Smooth muscle cell of trachea (primary cell): ENCODE measurements around the gene SLF2. TPM values are rescaled to one million over a fixed set of nuclear protein-coding genes. Genes with fewer than 3 reads are reported as not detected.

ENCODE experiments used
- total RNA-seq: library from RNA; depleted of rRNA; stranded (reverse); fragments of >200 nt; gene quantifications from 2 replicates; pipeline ENCODE4 v1.2.1, GENCODE V29; 2014

SLF2 gene, protein sequence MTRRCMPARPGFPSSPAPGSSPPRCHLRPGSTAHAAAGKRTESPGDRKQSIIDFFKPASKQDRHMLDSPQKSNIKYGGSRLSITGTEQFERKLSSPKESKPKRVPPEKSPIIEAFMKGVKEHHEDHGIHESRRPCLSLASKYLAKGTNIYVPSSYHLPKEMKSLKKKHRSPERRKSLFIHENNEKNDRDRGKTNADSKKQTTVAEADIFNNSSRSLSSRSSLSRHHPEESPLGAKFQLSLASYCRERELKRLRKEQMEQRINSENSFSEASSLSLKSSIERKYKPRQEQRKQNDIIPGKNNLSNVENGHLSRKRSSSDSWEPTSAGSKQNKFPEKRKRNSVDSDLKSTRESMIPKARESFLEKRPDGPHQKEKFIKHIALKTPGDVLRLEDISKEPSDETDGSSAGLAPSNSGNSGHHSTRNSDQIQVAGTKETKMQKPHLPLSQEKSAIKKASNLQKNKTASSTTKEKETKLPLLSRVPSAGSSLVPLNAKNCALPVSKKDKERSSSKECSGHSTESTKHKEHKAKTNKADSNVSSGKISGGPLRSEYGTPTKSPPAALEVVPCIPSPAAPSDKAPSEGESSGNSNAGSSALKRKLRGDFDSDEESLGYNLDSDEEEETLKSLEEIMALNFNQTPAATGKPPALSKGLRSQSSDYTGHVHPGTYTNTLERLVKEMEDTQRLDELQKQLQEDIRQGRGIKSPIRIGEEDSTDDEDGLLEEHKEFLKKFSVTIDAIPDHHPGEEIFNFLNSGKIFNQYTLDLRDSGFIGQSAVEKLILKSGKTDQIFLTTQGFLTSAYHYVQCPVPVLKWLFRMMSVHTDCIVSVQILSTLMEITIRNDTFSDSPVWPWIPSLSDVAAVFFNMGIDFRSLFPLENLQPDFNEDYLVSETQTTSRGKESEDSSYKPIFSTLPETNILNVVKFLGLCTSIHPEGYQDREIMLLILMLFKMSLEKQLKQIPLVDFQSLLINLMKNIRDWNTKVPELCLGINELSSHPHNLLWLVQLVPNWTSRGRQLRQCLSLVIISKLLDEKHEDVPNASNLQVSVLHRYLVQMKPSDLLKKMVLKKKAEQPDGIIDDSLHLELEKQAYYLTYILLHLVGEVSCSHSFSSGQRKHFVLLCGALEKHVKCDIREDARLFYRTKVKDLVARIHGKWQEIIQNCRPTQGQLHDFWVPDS
- total RNA-seq = 36.9 and 37.5 TPM in 2 replicates

GRCh38 chr10:100912605-100913469 is at the start of gene SLF2:
SLF2 (plus strand) TSS chr10:100912963; CDS start chr10:100913111, 148 bp downstream.

GRCh38 chr10:100969187-100970075 is 56.7 kb downstream of the SLF2 start, which contains the start of gene SEMA4G:
SEMA4G (plus strand) TSS chr10:100969504; CDS start chr10:100972913, 3,409 bp downstream.

GRCh38 chr10:100986952-100987684 is 74.4 kb downstream of the SLF2 start, which contains the start of the genes MRPL43 and TWNK:
MRPL43 (minus strand) TSS chr10:100987497; CDS start chr10:100987443, 54 bp downstream.
TWNK (plus strand) TSS chr10:100987543; CDS start chr10:100988211, 668 bp downstream.

GRCh38 chr10:100999742-101000126 is 87.0 kb downstream of the SLF2 start, which contains the start of gene LZTS2:
LZTS2 (plus strand) TSS chr10:100999808; CDS start chr10:101002539, 2,731 bp downstream.

Other genes starting within 250 kb of the SLF2 start
- not detected in 2 replicates for gene PAX2, start 167.4 kb upstream of the SLF2 start, total RNA-seq
- 1.0 and 2.3 TPM in 2 replicates for gene SEMA4G, start 56.5 kb downstream of the SLF2 start, total RNA-seq
- gene MRPL43, start 74.5 kb downstream of the SLF2 start, total RNA-seq = 64.7 and 71.1 TPM in 2 replicates
- gene TWNK, start 74.6 kb downstream of the SLF2 start, total RNA-seq = 2.9 and 3.6 TPM in 2 replicates
- 103 and 328 TPM in 2 replicates for gene LZTS2, start 86.8 kb downstream of the SLF2 start, total RNA-seq
- gene PDZD7, start 118.2 kb downstream of the SLF2 start, total RNA-seq = 1.6 and 2.5 TPM in 2 replicates
- gene SFXN3, start 118.3 kb downstream of the SLF2 start, total RNA-seq = 88.8 and 94.4 TPM in 2 replicates
- gene KAZALD1, start 149.0 kb downstream of the SLF2 start, total RNA-seq = 39.0 and 58.2 TPM in 2 replicates
- gene TLX1, start 218.3 kb downstream of the SLF2 start, total RNA-seq = not detected in 2 replicates